PC-3 (cell line): ENCODE results near the gene E2F2.

ENCODE experiments used
- EZH2 ChIP-seq: fragments of 300-600 bp; sonication (generic); IDR thresholded peaks from one replicate; pipeline ENCODE4 v1.6.1; 2017; ENCODE audit warnings: antibody characterized with exemption, mild to moderate bottlenecking, low read length; ENCODE audit not compliant: unreplicated experiment
- TF ChIP-seq, protein P1 (sequence below): fragments of 300-600 bp; sonication (generic); conservative IDR thresholded peaks from 2 replicates; pipeline ENCODE4 v1.5.1; 2017; ENCODE audit warnings: antibody characterized with exemption, low read depth, mild to moderate bottlenecking, low read length

DNA sequence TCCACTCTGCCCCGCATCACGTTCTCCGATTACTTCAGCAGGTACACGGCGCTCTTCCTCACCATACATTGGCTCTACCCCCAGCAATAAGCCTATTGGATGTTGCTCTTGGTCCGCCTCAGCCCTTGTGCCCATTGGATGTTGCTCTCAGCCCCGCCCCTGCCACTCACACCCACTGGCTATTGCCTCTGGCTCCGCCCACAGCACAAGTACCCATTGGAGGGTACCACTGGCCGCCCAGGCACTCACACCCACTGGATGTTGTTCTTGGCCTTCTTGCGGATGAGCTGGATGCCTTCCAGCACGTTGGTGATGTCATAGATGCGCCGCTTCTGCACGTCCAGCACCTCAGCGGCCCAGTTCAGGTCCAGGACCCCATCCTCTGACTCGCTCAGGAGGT, 9.4 kb downstream of the E2F2 start:
- TF ChIP-seq EZH2 = no peak
- TF ChIP-seq, protein P1, sequence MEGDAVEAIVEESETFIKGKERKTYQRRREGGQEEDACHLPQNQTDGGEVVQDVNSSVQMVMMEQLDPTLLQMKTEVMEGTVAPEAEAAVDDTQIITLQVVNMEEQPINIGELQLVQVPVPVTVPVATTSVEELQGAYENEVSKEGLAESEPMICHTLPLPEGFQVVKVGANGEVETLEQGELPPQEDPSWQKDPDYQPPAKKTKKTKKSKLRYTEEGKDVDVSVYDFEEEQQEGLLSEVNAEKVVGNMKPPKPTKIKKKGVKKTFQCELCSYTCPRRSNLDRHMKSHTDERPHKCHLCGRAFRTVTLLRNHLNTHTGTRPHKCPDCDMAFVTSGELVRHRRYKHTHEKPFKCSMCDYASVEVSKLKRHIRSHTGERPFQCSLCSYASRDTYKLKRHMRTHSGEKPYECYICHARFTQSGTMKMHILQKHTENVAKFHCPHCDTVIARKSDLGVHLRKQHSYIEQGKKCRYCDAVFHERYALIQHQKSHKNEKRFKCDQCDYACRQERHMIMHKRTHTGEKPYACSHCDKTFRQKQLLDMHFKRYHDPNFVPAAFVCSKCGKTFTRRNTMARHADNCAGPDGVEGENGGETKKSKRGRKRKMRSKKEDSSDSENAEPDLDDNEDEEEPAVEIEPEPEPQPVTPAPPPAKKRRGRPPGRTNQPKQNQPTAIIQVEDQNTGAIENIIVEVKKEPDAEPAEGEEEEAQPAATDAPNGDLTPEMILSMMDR = no peak
